Measurements from ENCODE around the gene NRP1. TPM values are rescaled to one million over a fixed set of nuclear protein-coding genes. Genes with fewer than 3 reads are reported as not detected.

The NRP1 gene
- total and polyA plus RNA-seq, 4 donors = 19.2 to 221 (median 82.2) TPM

DNA sequence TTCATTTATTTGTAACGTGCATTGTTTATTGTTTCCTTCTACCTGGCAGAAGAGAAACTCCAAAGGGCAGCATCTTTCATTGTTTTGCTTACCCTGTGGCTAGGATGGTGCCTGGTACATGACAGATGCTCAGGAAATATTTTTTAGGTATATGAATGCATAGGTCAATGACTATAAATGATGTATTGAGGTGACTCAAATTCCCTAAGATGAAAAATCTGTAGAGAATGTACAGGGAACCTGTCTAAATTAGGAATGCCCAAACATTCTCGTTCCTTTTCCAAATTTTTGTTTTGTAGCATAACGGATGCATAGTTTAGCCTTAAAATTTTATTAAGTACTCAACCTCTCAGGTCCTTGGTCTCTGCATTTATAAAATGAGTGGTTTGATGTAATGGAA is 71.6 kb downstream of the NRP1 start:
- H3K4me3 ChIP-seq (ENCODE audit: low read length in 2 of 2) = no peak overlapping the region
- H3K4me1 ChIP-seq (ENCODE audit: control insufficient read depth in 1 of 2, insufficient read depth in 2 of 2, low read length in 2 of 2) = no peaks in the 10 kb centered on the region
- WGBS, 2 donors = 66 to 69% methylated on average over 3 of the region's 3 CpGs
- no peak overlapping the region for H3K27ac ChIP-seq (ENCODE audit: low read depth in 1 of 2, low read length in 2 of 2)
- H3K9me3 ChIP-seq (ENCODE audit: control insufficient read depth, low read length) = no peaks in the 10 kb centered on the region
- intact Hi-C loops (cut with DNase I) = no loop called here
- H3K36me3 ChIP-seq (ENCODE audit: control insufficient read depth in 1 of 2, insufficient read depth in 2 of 2, low read length in 1 of 2) = no peaks in the 10 kb centered on the region
- DNase-seq (no peak), ATAC-seq (ENCODE audit: low FRiP score) (no peak)
- H3K27me3 ChIP-seq (ENCODE audit: control insufficient read depth in 1 of 2, insufficient read depth in 2 of 2, low read length in 1 of 2) = no peaks in the 10 kb centered on the region

DNA sequence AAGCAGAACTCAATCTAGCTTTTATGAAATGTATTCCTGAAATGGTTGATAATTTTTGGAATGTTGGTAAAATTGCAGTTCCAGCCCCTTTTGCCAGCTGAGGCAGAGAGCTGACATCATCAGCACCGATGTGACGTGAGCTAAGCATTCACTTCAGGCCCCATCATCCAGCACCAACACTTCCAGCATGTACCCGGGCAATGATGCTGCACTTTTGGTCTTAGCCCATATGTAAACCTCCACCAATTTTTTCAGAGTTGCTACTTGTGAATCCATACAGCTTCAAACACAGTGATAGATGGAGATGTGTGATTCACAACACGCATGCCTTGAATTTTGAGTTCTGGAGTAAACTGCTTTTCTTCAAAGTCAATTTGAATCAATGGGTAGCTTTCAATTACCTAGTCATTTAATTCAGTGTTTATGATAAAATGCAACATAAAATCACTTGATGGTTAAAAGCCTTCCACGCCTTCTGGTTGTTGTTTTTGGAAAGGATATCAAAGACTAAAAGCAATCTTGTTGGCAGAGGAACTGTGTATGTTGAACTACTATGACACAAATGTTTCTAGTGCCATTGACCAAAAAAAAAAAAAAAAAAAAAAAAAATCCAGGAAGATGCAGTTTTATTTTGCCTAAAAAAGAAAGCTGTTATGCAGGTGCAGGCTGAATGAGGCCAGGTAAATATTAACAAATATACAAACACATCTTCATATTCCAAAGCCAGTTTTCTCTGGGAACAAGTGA is 73.9 kb downstream of the NRP1 start:
- no peak overlapping the region for H3K27ac ChIP-seq (ENCODE audit: low read depth in 1 of 2, low read length in 2 of 2)
- H3K36me3 ChIP-seq (ENCODE audit: control insufficient read depth in 1 of 2, insufficient read depth in 2 of 2, low read length in 1 of 2) = no peaks in the 10 kb centered on the region
- intact Hi-C loops (cut with DNase I) = no loop called here
- no peak for DNase-seq
- H3K9me3 ChIP-seq (ENCODE audit: control insufficient read depth, low read length) = no peaks in the 10 kb centered on the region
- H3K4me3 ChIP-seq (ENCODE audit: low read length in 2 of 2) = no peak overlapping the region
- H3K27me3 ChIP-seq (ENCODE audit: control insufficient read depth in 1 of 2, insufficient read depth in 2 of 2, low read length in 1 of 2) = no peaks in the 10 kb centered on the region
- no peak for ATAC-seq (ENCODE audit: low FRiP score)
- WGBS, 2 donors = 65 to 74% methylated on average over 5 of the region's 5 CpGs
- H3K4me1 ChIP-seq (ENCODE audit: control insufficient read depth in 1 of 2, insufficient read depth in 2 of 2, low read length in 2 of 2) = no peaks in the 10 kb centered on the region

DNA sequence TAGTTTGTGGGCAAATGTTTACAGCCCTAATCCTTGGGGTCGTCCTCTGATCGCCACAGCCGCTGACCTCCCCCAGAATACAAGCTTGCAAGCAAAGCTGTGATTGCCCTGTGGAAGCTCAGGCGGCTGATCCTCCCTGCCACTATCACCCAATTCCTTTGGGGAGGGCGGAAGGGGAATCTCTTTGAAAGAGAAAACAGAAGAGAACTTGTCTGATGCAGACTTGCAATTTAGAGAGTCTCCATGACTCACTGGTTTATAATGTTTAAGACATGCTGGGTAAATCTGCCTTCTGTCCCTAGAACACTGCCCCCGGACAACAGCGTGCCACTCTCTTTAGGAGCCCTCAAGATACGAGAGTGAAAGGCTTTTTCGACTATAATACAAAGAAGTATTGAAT is 75.5 kb downstream of the NRP1 start:
- H3K4me3 ChIP-seq (ENCODE audit: low read length in 2 of 2) = no peak overlapping the region
- intact Hi-C loops (cut with DNase I) = no loop called here
- WGBS, 2 donors = 88 to 90% methylated on average over 9 of the region's 9 CpGs

DNA sequence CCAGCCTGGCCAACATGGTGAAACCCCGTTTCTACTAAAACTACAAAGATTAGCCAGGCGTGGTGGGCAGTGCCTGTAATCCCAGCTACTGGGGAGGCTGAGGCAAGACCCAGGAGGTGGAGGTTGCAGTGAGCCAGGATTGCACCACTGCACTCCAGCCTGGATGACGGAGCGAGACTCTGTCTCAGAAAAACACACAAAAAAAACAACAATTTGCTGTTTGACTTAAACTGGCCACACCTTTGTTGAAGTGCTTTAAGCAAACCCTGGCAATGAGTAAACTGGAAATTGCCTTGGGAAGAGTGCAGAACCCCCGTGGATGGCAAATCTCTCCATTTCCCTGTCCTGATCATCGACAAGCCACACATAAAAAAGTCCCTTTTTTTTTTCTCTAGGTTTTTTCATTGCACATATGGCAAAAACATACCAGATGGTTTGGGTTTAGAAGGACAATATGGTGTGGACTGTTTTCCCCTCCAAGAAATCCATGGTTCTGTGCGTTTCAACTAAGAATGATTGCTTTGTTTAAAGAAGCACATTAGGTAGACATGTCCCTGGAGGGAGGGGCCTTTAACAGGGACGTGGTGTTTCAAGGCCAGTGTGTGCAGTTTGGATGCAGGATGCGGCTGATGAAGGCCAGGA is 76.9 kb downstream of the NRP1 start:
- DNase-seq (no peak), ATAC-seq (ENCODE audit: low FRiP score) (no peak)
- Histone ChIP-seq H3K36me3 (ENCODE audit: control insufficient read depth in 1 of 2, insufficient read depth in 2 of 2, low read length in 1 of 2) (peaks cover 0 to 6% of the 10 kb centered on the region in 2 donors), H3K9me3 (ENCODE audit: control insufficient read depth, low read length) (no peaks in the 10 kb centered on the region), H3K27me3 (ENCODE audit: control insufficient read depth in 1 of 2, insufficient read depth in 2 of 2, low read length in 1 of 2) (no peaks in the 10 kb centered on the region), H3K27ac (ENCODE audit: low read depth in 1 of 2, low read length in 2 of 2) (no peak overlapping the region), H3K4me1 (ENCODE audit: control insufficient read depth in 1 of 2, insufficient read depth in 2 of 2, low read length in 2 of 2) (no peaks in the 10 kb centered on the region), H3K4me3 (ENCODE audit: low read length in 2 of 2) (no peak overlapping the region)
- intact Hi-C loops (cut with DNase I) = no loop called here
- WGBS, 2 donors = 87 to 88% methylated on average over 9 of the region's 9 CpGs

More for the DNA sequence above, 75.5 kb downstream of the NRP1 start:
- Histone ChIP-seq H3K4me1 (ENCODE audit: control insufficient read depth in 1 of 2, insufficient read depth in 2 of 2, low read length in 2 of 2) (no peaks in the 10 kb centered on the region), H3K36me3 (ENCODE audit: control insufficient read depth in 1 of 2, insufficient read depth in 2 of 2, low read length in 1 of 2) (peaks cover 0 to under 1% of the 10 kb centered on the region in 2 donors), H3K27ac (ENCODE audit: low read depth in 1 of 2, low read length in 2 of 2) (no peak overlapping the region), H3K27me3 (ENCODE audit: control insufficient read depth in 1 of 2, insufficient read depth in 2 of 2, low read length in 1 of 2) (no peaks in the 10 kb centered on the region), H3K9me3 (ENCODE audit: control insufficient read depth, low read length) (no peaks in the 10 kb centered on the region)
- DNase-seq = no peak
- no peak for ATAC-seq (ENCODE audit: low FRiP score)

DNA sequence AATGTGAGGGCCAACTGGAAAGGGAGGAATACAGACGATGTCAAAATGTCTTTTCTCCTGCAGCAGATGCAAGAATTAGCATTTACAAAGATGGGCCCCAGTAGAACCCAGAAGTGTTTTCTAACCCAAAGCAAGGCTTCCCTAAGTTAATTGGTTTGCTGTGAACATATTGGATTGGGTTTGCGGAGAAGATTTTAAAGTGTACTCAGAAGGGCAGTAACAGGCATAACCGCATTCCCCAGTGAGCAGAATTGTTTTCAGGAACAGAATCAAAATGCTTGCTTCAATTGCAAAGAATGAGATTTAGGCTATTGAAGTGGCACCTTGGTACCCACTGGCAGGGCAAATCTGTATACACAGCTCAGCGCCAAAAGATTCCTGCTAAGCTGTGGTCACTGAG is 78.0 kb downstream of the NRP1 start:
- DNase-seq = no peak
- no peaks in the 10 kb centered on the region for H3K9me3 ChIP-seq (ENCODE audit: control insufficient read depth, low read length)
- no peaks in the 10 kb centered on the region for H3K4me1 ChIP-seq (ENCODE audit: control insufficient read depth in 1 of 2, insufficient read depth in 2 of 2, low read length in 2 of 2)
- WGBS, 2 donors = 95 to 96% methylated on average over 4 of the region's 4 CpGs
- no peak for ATAC-seq (ENCODE audit: low FRiP score)
- peaks cover 0 to 6% of the 10 kb centered on the region in 2 donors for H3K36me3 ChIP-seq (ENCODE audit: control insufficient read depth in 1 of 2, insufficient read depth in 2 of 2, low read length in 1 of 2)
- H3K27ac ChIP-seq (ENCODE audit: low read depth in 1 of 2, low read length in 2 of 2) = no peak overlapping the region
- H3K27me3 ChIP-seq (ENCODE audit: control insufficient read depth in 1 of 2, insufficient read depth in 2 of 2, low read length in 1 of 2) = no peaks in the 10 kb centered on the region
- no peak overlapping the region for H3K4me3 ChIP-seq (ENCODE audit: low read length in 2 of 2)
- intact Hi-C loops (cut with DNase I) = no loop called here

DNA sequence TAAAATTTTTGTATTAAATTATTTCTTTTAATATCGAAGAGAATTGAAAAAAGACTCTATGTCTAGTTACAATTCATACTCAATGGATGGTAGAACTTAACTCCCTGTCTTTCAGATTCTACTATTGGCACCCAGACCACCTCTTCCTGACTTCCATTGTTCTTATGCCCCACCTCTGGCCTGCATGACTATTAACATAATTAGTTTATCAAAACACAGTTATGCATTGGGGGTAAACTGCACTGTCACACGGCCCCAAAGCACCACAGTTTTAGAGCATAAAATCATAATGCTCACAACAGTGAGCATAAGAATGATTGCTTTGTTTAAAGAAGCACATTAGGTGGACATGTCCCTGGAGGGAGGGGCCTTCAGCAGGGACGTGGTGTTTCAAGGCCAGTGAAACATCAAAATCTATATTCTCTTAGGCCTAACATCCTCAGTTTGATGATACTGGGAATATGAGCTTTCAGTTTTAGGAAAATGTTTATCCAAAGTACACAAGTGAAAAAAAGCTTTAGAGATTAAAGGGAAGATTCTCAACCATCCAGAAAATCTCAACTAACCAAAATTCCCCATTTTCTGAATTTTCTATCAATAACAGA is 79.8 kb downstream of the NRP1 start:
- Histone ChIP-seq H3K27ac (ENCODE audit: low read depth in 1 of 2, low read length in 2 of 2) (no peak overlapping the region), H3K27me3 (ENCODE audit: control insufficient read depth in 1 of 2, insufficient read depth in 2 of 2, low read length in 1 of 2) (no peaks in the 10 kb centered on the region), H3K36me3 (ENCODE audit: control insufficient read depth in 1 of 2, insufficient read depth in 2 of 2, low read length in 1 of 2) (peaks cover 1 to 6% of the 10 kb centered on the region in 2 donors), H3K4me1 (ENCODE audit: control insufficient read depth in 1 of 2, insufficient read depth in 2 of 2, low read length in 2 of 2) (no peaks in the 10 kb centered on the region), H3K9me3 (ENCODE audit: control insufficient read depth, low read length) (no peaks in the 10 kb centered on the region), H3K4me3 (ENCODE audit: low read length in 2 of 2) (no peak overlapping the region)
- intact Hi-C loops (cut with DNase I) = no loop called here
- DNase-seq (no peak), ATAC-seq (ENCODE audit: low FRiP score) (no peak)
- WGBS, 2 donors = 67 to 86% methylated on average over 3 of the region's 3 CpGs

DNA sequence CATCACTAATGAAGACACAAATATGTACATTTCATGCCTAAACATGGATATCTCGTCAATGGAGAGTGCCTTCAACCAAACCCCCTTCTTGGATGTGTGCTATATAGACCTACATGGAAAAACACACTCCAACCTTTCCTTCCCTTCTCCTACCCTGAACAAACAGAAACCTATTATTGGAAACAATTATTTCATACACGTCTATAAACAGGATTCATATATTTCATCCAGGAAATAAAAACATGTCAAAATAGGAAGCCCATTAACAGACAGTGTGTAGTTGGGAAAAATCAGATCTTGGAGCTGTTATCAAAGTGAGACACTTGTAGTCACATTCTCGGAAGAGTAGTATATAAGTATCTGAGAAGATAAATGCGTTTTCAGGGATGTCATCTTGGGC is 81.1 kb downstream of the NRP1 start:
- intact Hi-C loops (cut with DNase I) = no loop called here
- Histone ChIP-seq H3K27me3 (ENCODE audit: control insufficient read depth in 1 of 2, insufficient read depth in 2 of 2, low read length in 1 of 2) (no peaks in the 10 kb centered on the region), H3K36me3 (ENCODE audit: control insufficient read depth in 1 of 2, insufficient read depth in 2 of 2, low read length in 1 of 2) (peaks cover 1 to 6% of the 10 kb centered on the region in 2 donors), H3K4me1 (ENCODE audit: control insufficient read depth in 1 of 2, insufficient read depth in 2 of 2, low read length in 2 of 2) (no peaks in the 10 kb centered on the region), H3K27ac (ENCODE audit: low read depth in 1 of 2, low read length in 2 of 2) (no peak overlapping the region), H3K9me3 (ENCODE audit: control insufficient read depth, low read length) (no peaks in the 10 kb centered on the region), H3K4me3 (ENCODE audit: low read length in 2 of 2) (no peak overlapping the region)
- DNase-seq (no peak), ATAC-seq (ENCODE audit: low FRiP score) (no peak)
- 67 to 68% methylated on average over 4 of the region's 4 CpGs for WGBS, 2 donors

DNA sequence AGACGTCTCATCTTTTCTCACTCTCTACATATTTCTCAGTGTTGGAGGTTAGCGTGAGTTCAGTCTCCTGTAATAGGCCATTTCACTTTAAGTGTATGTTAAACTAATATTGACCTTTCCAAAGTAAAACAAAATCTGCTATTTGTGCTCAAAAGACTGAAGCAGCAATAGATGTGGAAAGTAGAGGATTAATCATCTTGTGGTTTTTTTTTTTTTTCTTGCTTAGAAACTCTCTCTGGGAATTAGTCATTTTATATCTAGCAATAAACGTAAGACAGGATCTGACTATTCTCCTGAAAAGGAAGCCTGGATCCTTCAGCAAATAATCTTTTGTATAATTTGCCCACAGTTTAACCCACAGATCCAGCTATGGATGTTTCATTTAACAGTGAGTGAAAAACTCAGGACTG is 81.7 kb downstream of the NRP1 start:
- Histone ChIP-seq H3K4me1 (ENCODE audit: control insufficient read depth in 1 of 2, insufficient read depth in 2 of 2, low read length in 2 of 2) (no peaks in the 10 kb centered on the region), H3K27me3 (ENCODE audit: control insufficient read depth in 1 of 2, insufficient read depth in 2 of 2, low read length in 1 of 2) (no peaks in the 10 kb centered on the region), H3K36me3 (ENCODE audit: control insufficient read depth in 1 of 2, insufficient read depth in 2 of 2, low read length in 1 of 2) (peaks cover 1 to 6% of the 10 kb centered on the region in 2 donors), H3K4me3 (ENCODE audit: low read length in 2 of 2) (no peak overlapping the region), H3K27ac (ENCODE audit: low read depth in 1 of 2, low read length in 2 of 2) (no peak overlapping the region), H3K9me3 (ENCODE audit: control insufficient read depth, low read length) (no peaks in the 10 kb centered on the region)
- DNase-seq (no peak), ATAC-seq (ENCODE audit: low FRiP score) (no peak)
- WGBS, 2 donors = 62% methylated on average over 3 of the region's 3 CpGs
- intact Hi-C loops (cut with DNase I) = no loop called here

DNA sequence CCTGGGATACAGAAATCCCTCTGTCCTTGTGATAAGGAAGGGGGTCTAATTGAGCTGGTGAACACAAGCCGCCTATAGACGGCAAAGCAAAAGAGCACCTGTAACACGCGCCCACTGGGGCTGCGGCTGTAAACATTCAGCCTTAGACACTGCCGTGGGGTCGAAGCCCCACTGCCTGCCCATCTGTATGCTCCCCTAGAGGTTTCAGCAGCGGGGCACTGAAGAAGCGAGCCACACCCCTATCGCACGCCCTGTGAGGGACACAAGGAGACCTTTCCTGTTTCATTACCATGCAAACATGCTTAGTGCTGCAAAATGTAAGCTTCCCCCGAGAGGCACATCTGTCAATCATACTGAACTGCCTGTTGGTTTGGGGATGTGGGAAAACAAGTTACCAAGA is 82.1 kb downstream of the NRP1 start:
- Histone ChIP-seq H3K27me3 (ENCODE audit: control insufficient read depth in 1 of 2, insufficient read depth in 2 of 2, low read length in 1 of 2) (no peaks in the 10 kb centered on the region), H3K36me3 (ENCODE audit: control insufficient read depth in 1 of 2, insufficient read depth in 2 of 2, low read length in 1 of 2) (peaks cover 1 to 6% of the 10 kb centered on the region in 2 donors), H3K9me3 (ENCODE audit: control insufficient read depth, low read length) (no peaks in the 10 kb centered on the region), H3K4me1 (ENCODE audit: control insufficient read depth in 1 of 2, insufficient read depth in 2 of 2, low read length in 2 of 2) (no peaks in the 10 kb centered on the region), H3K27ac (ENCODE audit: low read depth in 1 of 2, low read length in 2 of 2) (no peak overlapping the region), H3K4me3 (ENCODE audit: low read length in 2 of 2) (no peak overlapping the region)
- 85 to 87% methylated on average over 12 of the region's 12 CpGs for WGBS, 2 donors
- intact Hi-C loops (cut with DNase I) = no loop called here
- ATAC-seq (ENCODE audit: low FRiP score) = no peak
- DNase-seq = no peak
